Skin of body (tissue), 2 donors: ENCODE data around the gene FAM241B. TPM values are rescaled to one million over a fixed set of nuclear protein-coding genes. Genes with fewer than 3 reads are reported as not detected.

ENCODE experiments used
- DNase-seq: peaks from one replicate; lab custom pipeline; 2025; lab: John Stamatoyannopoulos, UW
- total RNA-seq: library from RNA; depleted of rRNA; stranded (reverse); fragments of >200 nt; gene quantifications from one replicate; pipeline ENCODE4 v1.2.3, GENCODE V29; 2014

The FAM241B gene
- total RNA-seq, 1 donor from 2014 or later, result 1.7 TPM

- DNase-seq, result no peak
Observed at GRCh38 chr10:69634759-69635425, 4.8 kb downstream of the FAM241B start.

- no peak for DNase-seq
Observed at GRCh38 chr10:69635428-69636272, 5.6 kb downstream of the FAM241B start.

GRCh38 chr10:69636273-69636575 is 6.2 kb downstream of the FAM241B start:
- DNase-seq, result no peak

- no peak for DNase-seq
Observed at GRCh38 chr10:69636626-69637605, 6.9 kb downstream of the FAM241B start.

- no peak for DNase-seq
Observed at GRCh38 chr10:69638642-69639041, 8.6 kb downstream of the FAM241B start.

GRCh38 chr10:69639291-69640195 is 9.5 kb downstream of the FAM241B start:
- peak; percentile 8 for DNase-seq

GRCh38 chr10:69640196-69640980 is 10.3 kb downstream of the FAM241B start:
- DNase-seq, result peak; percentile 3

- DNase-seq, result no peak
Observed at GRCh38 chr10:69641261-69641980, 11.4 kb downstream of the FAM241B start.

GRCh38 chr10:69642747-69643146 is 12.7 kb downstream of the FAM241B start:
- no peak for DNase-seq

GRCh38 chr10:69643779-69644657 is 14.0 kb downstream of the FAM241B start:
- DNase-seq, result no peak

GRCh38 chr10:69644658-69645295 is 14.7 kb downstream of the FAM241B start:
- DNase-seq, result no peak

- DNase-seq, result no peak
Observed at GRCh38 chr10:69645296-69646184, 15.5 kb downstream of the FAM241B start.

- no peak for DNase-seq
Observed at GRCh38 chr10:69646185-69647060, 16.4 kb downstream of the FAM241B start.

- no peak for DNase-seq
Observed at GRCh38 chr10:69647126-69647525, 17.1 kb downstream of the FAM241B start.

GRCh38 chr10:69647819-69648218 is 17.8 kb downstream of the FAM241B start:
- DNase-seq, result no peak

- DNase-seq, result no peak
Observed at GRCh38 chr10:69648461-69648860, 18.4 kb downstream of the FAM241B start.
